GM18526 (cell line): ENCODE measurements around the gene HEPN1.

Experiments
- POLR2A ChIP-seq: IDR thresholded peaks from 3 replicates; pipeline ENCODE4 v1.6.1; 2011; ENCODE audit not compliant: insufficient read length; ENCODE audit errors: extremely low read depth

Gene HEPN1

DNA sequence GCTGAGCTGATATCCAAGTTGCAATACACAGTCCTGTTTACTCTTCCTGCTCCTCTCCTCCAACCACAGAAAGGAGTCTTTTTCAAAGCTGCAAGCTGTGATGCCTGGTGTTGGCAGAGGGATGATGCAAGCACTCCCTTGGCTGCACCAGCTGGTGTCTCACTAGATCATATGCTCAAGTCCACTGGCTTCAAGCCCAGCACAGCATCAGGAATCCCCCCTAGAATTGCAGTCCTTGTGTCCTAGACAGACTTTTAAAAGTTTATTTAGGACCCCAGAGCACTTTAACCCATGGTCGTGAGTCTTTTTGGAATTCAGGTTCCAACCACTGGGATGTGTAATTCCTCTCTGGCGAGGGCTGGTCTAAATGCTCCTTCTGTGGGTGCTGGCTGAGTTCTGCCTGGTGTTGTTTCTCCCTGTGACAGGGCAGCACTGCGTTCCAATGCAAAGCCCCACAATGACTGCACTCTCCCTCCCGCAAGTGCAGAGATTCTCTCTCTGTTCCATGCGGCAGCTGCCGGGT is 1.9 kb upstream of the HEPN1 start:
- no peak for TF ChIP-seq POLR2A

- TF ChIP-seq POLR2A, result no peak
Measured at GRCh38 chr11:124919898-124920297, 848 bp downstream of the HEPN1 start.

DNA sequence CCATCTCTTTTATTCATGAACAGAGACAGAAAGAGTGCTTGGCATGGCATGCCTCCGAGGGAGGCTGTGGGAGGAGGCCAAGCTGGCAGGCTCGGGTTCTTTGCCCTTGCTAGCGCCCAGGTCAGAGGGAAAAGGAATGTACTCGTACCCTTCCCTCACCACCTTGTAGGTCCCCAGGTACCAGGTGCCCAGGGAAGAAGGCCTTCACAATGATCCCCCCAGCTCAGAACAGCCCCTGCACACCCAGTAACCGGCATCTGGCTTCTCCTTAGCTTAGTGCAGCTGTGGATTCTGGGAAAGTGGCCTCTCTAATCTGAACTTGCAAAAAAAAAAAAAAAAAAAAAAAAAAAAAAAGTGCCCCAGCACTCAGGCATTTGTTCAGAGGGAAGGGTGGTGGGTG is 1.3 kb downstream of the HEPN1 start:
- no peak for TF ChIP-seq POLR2A

DNA sequence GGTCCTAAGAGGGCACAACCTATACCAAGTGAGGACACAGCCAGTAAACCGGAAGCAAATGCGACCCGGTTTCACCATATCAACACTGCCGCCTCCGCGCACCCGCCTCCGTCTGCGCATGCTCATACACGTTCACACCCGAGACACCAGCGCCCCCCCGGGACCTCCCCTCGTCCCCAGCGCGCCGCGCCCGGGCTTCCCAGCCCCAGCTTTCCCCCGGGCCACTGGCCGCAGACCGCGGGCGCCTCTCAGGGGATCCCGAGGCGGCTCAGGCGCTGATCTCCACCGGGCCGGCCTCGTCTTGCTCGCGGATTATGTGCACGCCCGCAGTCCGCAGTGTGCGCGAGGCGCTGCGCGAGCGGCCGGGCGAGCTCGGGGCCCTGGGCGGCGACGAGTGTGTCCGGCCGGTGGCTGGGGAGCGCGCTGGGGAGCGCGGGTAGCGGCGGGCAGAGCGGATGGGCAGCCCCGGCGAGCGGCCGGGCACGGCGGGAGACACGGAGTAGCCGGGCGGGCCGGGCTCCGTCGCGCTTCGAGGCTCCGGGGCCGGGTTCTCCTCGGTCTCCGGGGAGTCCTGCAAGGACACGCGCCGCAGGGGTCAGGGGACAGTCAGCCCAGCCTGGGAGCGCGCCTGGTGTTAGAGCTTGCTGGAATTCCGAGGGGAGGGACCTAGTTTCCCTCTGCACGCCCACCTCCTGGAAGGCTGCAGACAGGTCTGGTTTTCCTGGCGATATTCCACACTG is 2.0 kb downstream of the HEPN1 start:
- TF ChIP-seq POLR2A, result no peak

DNA sequence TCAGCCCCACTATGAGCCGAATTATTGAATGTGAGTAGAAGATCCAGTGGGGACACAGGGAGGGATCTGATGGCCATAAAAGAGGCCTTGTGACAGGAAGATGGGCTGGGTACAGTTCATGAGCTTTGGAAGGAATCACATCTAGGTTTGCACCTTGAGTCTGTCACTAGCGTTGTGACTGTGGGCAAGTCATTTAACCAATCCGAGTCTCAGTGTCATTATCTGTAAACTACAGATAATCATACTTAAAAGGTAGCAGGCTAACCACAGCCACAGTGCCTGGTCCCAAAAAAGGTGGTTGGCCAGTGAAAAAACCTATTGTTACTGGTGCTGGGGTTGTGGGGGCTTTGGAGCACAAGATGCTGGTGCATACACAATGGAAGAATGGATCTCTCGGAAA is 3.8 kb downstream of the HEPN1 start:
- TF ChIP-seq POLR2A, result no peak

DNA sequence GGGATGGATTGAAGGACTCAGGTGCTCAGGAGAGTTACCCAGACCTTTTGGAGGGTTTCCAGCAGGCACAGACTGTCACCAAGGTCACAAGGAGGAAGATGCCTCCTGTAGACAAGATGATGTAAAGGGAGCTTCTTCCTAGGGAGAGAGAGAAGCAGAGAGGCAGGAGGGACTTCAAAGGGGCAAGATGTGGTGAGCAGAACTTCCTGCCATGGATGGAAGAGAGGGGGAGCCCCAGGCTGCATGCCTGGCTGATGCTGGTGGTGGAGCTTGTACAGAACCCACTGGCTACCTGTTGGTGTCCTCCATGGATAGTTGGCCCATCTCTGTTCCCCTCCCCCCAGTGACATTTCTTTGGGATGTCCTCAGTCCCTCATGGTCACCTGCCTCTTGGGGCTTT is 4.2 kb downstream of the HEPN1 start:
- no peak for TF ChIP-seq POLR2A

- TF ChIP-seq POLR2A, result no peak
Measured at GRCh38 chr11:124928942-124929665, 10.1 kb downstream of the HEPN1 start.

GRCh38 chr11:124930799-124931198 is 11.7 kb downstream of the HEPN1 start:
- TF ChIP-seq POLR2A, result no peak

GRCh38 chr11:124934862-124935547 is 16.0 kb downstream of the HEPN1 start:
- no peak for TF ChIP-seq POLR2A

GRCh38 chr11:124935548-124936514 is 16.8 kb downstream of the HEPN1 start, which contains the start of gene HEPACAM:
Gene HEPACAM, minus strand, starts transcription at chr11:124936047. Its CDS starts 41 bp downstream, at chr11:124936006.
- TF ChIP-seq POLR2A, result no peak

DNA sequence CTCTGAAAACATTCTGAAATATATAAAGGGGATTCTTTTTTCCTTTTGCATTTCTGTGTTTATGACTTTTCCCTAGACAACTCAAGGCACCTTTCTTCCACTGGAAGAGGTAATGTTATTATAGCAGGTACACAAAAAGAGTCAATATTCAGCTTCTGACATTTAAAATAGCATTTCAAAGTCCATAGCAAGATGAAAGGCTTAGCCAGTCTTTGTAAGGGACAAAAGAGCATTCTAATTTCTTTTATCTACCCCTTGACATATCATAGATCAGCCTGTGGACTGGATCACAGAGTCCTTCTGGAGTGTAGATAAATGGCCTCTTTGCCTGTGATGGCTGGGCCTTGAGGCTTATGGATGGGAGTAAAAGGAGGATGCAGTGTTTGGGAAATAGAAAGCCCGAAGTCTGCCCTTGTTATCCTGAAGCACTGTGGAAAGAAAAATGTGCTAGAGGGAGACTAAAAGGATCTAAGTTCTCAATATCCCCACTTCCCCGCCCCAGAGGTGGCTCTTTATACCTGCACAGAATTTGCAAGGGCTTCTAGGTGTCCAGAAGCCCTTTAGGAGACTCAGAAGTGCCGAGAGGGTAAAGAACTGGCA is 18.4 kb downstream of the HEPN1 start:
- TF ChIP-seq POLR2A, result no peak

DNA sequence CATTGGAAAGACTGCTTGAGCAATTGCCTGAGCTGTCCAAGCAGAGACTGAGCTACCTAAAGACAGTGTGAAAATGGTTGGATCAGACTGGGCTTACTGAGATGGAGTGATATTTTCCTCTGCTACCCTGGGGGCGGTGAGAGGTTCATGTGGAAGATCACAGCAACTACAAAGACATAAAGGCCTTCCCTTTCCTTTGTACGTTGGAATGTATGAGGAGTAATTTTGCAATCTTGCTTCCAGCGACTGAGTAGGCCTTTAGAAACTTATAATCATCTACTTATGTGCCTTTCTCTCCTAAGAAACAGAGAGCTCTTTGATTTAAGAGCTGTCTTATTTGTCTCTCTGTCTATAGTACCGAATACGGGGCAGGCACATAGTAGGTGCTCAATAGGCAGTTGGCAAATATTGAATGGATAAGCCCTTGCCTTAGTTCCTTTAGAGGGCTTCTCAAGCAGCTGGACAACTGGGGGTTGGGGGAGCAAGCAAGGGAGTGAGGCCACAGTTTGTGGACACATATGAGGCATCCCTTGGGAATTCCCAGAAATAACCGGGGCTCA is 19.2 kb downstream of the HEPN1 start:
- no peak for TF ChIP-seq POLR2A

DNA sequence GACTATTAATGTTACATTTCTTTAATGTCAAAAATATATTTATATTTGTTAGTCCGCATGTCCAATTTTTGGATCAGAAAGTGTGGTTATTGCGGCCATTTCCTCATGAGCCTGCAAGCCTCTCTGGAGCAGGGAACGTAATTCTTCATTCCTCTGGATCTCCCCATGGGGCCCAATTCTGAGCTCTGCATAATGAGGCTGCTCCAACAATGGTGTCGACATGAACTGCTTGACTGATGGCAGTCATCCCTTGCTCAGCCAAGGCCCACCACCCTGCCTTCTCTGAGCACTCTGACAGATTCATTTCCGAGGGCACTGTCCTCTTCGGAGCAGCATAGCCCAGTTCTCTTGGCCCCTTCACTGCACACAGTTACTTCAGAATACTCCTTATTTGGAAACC is 19.9 kb downstream of the HEPN1 start:
- TF ChIP-seq POLR2A, result no peak

- TF ChIP-seq POLR2A, result no peak
Measured at GRCh38 chr11:124941703-124942102, 22.7 kb downstream of the HEPN1 start.
